A673 (cell line): ENCODE results near the gene CMIP.

Experiments
- EZH2 ChIP-seq: fragments of 200-600 bp; sonication (generic); IDR thresholded peaks from 2 replicates; pipeline ENCODE4 v1.6.1; 2017; ENCODE audit warnings: borderline replicate concordance, low read depth, mild to moderate bottlenecking, mixed read lengths, antibody characterized with exemption, low read length; ENCODE audit not compliant: poor library complexity, severe bottlenecking
- TF ChIP-seq, protein P1 (sequence below): fragments of 300-800, 200-600 bp; sonication (generic); conservative IDR thresholded peaks from 2 replicates; pipeline ENCODE4 v1.5.1; 2017; ENCODE audit warnings: low read depth, mild to moderate bottlenecking, antibody characterized with exemption, low read length, moderate library complexity, mixed read lengths

DNA sequence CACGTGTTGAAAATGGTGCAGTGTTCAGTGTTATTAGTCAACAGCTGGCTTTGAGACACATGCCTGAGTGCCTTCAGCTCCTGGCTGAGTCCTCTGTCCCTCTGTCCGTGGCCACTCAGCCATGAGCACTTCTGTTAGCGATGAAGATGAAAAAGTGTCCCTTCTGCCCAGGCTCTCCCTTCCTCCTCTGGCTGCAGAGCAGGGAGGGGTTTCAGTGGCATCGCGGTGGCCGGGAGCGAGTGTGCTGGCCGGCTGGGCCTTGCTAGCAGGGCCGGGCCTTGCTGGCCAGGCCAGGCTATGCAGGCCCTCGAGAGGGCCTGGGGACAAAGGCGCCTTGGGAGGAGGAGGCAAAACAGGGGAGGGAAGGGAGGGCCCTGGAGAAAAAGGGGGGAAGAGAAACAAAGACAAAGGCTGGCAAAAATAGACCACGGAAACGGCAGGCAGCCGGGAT, 47.7 kb downstream of the CMIP start:
- TF ChIP-seq, protein P1, sequence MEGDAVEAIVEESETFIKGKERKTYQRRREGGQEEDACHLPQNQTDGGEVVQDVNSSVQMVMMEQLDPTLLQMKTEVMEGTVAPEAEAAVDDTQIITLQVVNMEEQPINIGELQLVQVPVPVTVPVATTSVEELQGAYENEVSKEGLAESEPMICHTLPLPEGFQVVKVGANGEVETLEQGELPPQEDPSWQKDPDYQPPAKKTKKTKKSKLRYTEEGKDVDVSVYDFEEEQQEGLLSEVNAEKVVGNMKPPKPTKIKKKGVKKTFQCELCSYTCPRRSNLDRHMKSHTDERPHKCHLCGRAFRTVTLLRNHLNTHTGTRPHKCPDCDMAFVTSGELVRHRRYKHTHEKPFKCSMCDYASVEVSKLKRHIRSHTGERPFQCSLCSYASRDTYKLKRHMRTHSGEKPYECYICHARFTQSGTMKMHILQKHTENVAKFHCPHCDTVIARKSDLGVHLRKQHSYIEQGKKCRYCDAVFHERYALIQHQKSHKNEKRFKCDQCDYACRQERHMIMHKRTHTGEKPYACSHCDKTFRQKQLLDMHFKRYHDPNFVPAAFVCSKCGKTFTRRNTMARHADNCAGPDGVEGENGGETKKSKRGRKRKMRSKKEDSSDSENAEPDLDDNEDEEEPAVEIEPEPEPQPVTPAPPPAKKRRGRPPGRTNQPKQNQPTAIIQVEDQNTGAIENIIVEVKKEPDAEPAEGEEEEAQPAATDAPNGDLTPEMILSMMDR: no peak
- no peak for TF ChIP-seq EZH2
